Measurements from ENCODE around the gene SHISAL1.

Gene SHISAL1

GRCh38 chr22:44353041-44353440, 40.3 kb upstream of the SHISAL1 start:
- no peaks in the 10 kb centered on the region for H3K9me3 ChIP-seq (ENCODE audit: control insufficient read depth, low read length)
- H3K27ac ChIP-seq (ENCODE audit: low read depth, low read length, severe bottlenecking): no peak overlapping the region
- peaks cover 18% of the 10 kb centered on the region for H3K4me1 ChIP-seq (ENCODE audit: control insufficient read depth, insufficient read depth, low read length, poor library complexity, severe bottlenecking)
- H3K36me3 ChIP-seq (ENCODE audit: control insufficient read depth, insufficient read depth, low read length): no peaks in the 10 kb centered on the region
- H3K4me3 ChIP-seq (ENCODE audit: extremely low read depth, insufficient read depth, low read length, poor library complexity, severe bottlenecking): no peak overlapping the region
- 80 to 87% methylated on average over 9 to 13 of the region's 13 CpGs for WGBS, 2 experiments (ENCODE audit: insufficient coverage in 2 of 2)

- Histone ChIP-seq H3K27ac (ENCODE audit: low read depth, low read length, severe bottlenecking) (peak overlapping the region; percentile 59), H3K4me3 (ENCODE audit: extremely low read depth, insufficient read depth, low read length, poor library complexity, severe bottlenecking) (no peak overlapping the region), H3K4me1 (ENCODE audit: control insufficient read depth, insufficient read depth, low read length, poor library complexity, severe bottlenecking) (peaks cover 18% of the 10 kb centered on the region), H3K9me3 (ENCODE audit: control insufficient read depth, low read length) (no peaks in the 10 kb centered on the region), H3K36me3 (ENCODE audit: control insufficient read depth, insufficient read depth, low read length) (no peaks in the 10 kb centered on the region)
- 73 to 86% methylated on average over 6 to 7 of the region's 10 CpGs for WGBS, 2 experiments (ENCODE audit: insufficient coverage in 2 of 2)
These were observed 39.8 kb upstream of the SHISAL1 start for GRCh38 chr22:44352378-44353035.

- H3K4me1 ChIP-seq (ENCODE audit: control insufficient read depth, insufficient read depth, low read length, poor library complexity, severe bottlenecking): peaks cover 18% of the 10 kb centered on the region
- no peaks in the 10 kb centered on the region for H3K9me3 ChIP-seq (ENCODE audit: control insufficient read depth, low read length)
- peak overlapping the region; percentile 59 for H3K27ac ChIP-seq (ENCODE audit: low read depth, low read length, severe bottlenecking)
- no peaks in the 10 kb centered on the region for H3K36me3 ChIP-seq (ENCODE audit: control insufficient read depth, insufficient read depth, low read length)
- no peak overlapping the region for H3K4me3 ChIP-seq (ENCODE audit: extremely low read depth, insufficient read depth, low read length, poor library complexity, severe bottlenecking)
- 50 to 53% methylated on average over 5 to 9 of the region's 11 CpGs for WGBS, 2 experiments (ENCODE audit: insufficient coverage in 2 of 2)
These were observed 39.1 kb upstream of the SHISAL1 start for GRCh38 chr22:44351685-44352377.

DNA sequence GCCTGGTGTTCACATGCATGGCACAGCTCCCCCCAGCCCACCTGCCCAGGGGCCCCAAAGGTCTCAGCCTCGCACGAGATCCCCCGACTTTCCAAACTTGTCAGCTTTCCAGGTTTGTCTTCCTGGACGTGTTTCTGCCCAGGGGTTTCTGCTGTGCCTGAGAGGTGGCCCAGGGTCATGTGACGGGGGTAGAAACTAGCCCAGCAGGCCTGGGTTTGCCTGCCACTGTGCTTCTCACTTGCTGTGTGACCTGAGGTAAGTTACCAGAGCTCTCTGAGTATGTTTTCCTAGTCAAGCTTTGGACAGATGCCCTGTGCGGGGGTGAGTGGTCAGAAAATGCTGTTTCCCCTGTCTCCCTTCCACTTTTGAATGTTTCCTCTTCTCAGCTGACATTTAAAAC, 38.3 kb upstream of the SHISAL1 start:
- H3K27ac ChIP-seq (ENCODE audit: low read depth, low read length, severe bottlenecking): no peak overlapping the region

DNA sequence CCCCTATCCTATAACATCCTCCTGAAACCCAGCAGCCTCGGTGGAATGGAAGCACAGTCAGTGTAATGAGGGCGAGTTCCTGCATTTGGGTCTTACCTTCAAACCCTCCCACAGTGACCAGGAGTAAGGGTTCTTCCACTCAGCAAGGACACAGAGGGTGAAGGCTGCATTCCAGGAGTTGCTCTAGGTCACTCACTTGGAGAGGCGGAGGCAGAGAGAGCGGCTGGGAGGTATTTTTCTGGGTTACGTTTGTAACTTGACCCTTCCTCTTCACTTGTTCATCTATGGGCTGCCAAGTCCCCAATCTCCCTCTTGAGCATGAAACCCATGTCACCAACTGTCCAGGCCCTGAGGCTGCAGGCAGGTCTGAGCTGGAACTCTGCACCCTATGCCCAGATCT, 36.8 kb upstream of the SHISAL1 start:
- H3K4me1 ChIP-seq (ENCODE audit: control insufficient read depth, insufficient read depth, low read length, poor library complexity, severe bottlenecking): peaks cover 18% of the 10 kb centered on the region

More for the DNA sequence above, 38.3 kb upstream of the SHISAL1 start:
- 81 to 89% methylated on average over 6 of the region's 6 CpGs for WGBS, 2 experiments (ENCODE audit: insufficient coverage in 2 of 2)
- Histone ChIP-seq H3K4me3 (ENCODE audit: extremely low read depth, insufficient read depth, low read length, poor library complexity, severe bottlenecking) (no peak overlapping the region), H3K9me3 (ENCODE audit: control insufficient read depth, low read length) (no peaks in the 10 kb centered on the region), H3K4me1 (ENCODE audit: control insufficient read depth, insufficient read depth, low read length, poor library complexity, severe bottlenecking) (peaks cover 18% of the 10 kb centered on the region), H3K36me3 (ENCODE audit: control insufficient read depth, insufficient read depth, low read length) (no peaks in the 10 kb centered on the region)

GRCh38 chr22:44348971-44349560, 36.3 kb upstream of the SHISAL1 start:
- H3K9me3 ChIP-seq (ENCODE audit: control insufficient read depth, low read length): no peaks in the 10 kb centered on the region
- H3K4me3 ChIP-seq (ENCODE audit: extremely low read depth, insufficient read depth, low read length, poor library complexity, severe bottlenecking): no peak overlapping the region
- whole genome bisulfite sequencing, 2 experiments (ENCODE audit: insufficient coverage in 2 of 2): 75 to 80% methylated on average over 18 of the region's 19 CpGs
- no peak overlapping the region for H3K27ac ChIP-seq (ENCODE audit: low read depth, low read length, severe bottlenecking)
- peaks cover 18% of the 10 kb centered on the region for H3K4me1 ChIP-seq (ENCODE audit: control insufficient read depth, insufficient read depth, low read length, poor library complexity, severe bottlenecking)
- no peaks in the 10 kb centered on the region for H3K36me3 ChIP-seq (ENCODE audit: control insufficient read depth, insufficient read depth, low read length)

More for the DNA sequence above, 36.8 kb upstream of the SHISAL1 start:
- H3K9me3 ChIP-seq (ENCODE audit: control insufficient read depth, low read length): no peaks in the 10 kb centered on the region
- H3K27ac ChIP-seq (ENCODE audit: low read depth, low read length, severe bottlenecking): no peak overlapping the region
- 79% methylated on average over 2 of the region's 5 CpGs; no CpG with 5 or more reads in 1 of the 2 experiments for WGBS, 2 experiments (ENCODE audit: insufficient coverage in 2 of 2)
- no peaks in the 10 kb centered on the region for H3K36me3 ChIP-seq (ENCODE audit: control insufficient read depth, insufficient read depth, low read length)
- H3K4me3 ChIP-seq (ENCODE audit: extremely low read depth, insufficient read depth, low read length, poor library complexity, severe bottlenecking): no peak overlapping the region

- Histone ChIP-seq H3K4me3 (ENCODE audit: extremely low read depth, insufficient read depth, low read length, poor library complexity, severe bottlenecking) (no peak overlapping the region), H3K27ac (ENCODE audit: low read depth, low read length, severe bottlenecking) (no peak overlapping the region), H3K36me3 (ENCODE audit: control insufficient read depth, insufficient read depth, low read length) (no peaks in the 10 kb centered on the region), H3K4me1 (ENCODE audit: control insufficient read depth, insufficient read depth, low read length, poor library complexity, severe bottlenecking) (peaks cover 12% of the 10 kb centered on the region), H3K9me3 (ENCODE audit: control insufficient read depth, low read length) (no peaks in the 10 kb centered on the region)
- whole genome bisulfite sequencing, 2 experiments (ENCODE audit: insufficient coverage in 2 of 2): 91 to 96% methylated on average over 6 of the region's 6 CpGs
These were observed 34.8 kb upstream of the SHISAL1 start for GRCh38 chr22:44347549-44347948.

DNA sequence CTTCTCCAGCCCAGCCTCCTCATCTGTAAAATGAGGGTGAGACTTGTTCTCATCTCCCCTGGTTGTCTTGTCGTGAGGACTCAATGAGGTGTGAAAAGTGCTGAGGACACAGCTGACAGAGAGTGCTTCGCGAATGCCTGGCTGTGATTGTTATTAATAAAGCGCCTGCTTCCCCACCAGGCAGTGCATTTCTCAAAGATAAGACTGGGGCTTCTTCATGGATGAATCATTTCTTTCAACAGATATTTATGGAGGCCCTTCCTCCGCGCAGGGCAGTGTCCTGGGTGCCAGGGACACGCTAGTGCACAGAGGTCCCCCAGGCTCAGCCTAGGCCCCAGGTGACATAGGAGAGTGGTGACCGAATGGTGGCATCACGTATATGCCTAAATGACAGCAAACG, 34.3 kb upstream of the SHISAL1 start:
- WGBS, 2 experiments (ENCODE audit: insufficient coverage in 2 of 2): 75 to 90% methylated on average over 6 to 9 of the region's 10 CpGs
- no peaks in the 10 kb centered on the region for H3K36me3 ChIP-seq (ENCODE audit: control insufficient read depth, insufficient read depth, low read length)
- no peaks in the 10 kb centered on the region for H3K9me3 ChIP-seq (ENCODE audit: control insufficient read depth, low read length)
- H3K4me1 ChIP-seq (ENCODE audit: control insufficient read depth, insufficient read depth, low read length, poor library complexity, severe bottlenecking): peaks cover 8% of the 10 kb centered on the region
- H3K4me3 ChIP-seq (ENCODE audit: extremely low read depth, insufficient read depth, low read length, poor library complexity, severe bottlenecking): no peak overlapping the region
- no peak overlapping the region for H3K27ac ChIP-seq (ENCODE audit: low read depth, low read length, severe bottlenecking)

DNA sequence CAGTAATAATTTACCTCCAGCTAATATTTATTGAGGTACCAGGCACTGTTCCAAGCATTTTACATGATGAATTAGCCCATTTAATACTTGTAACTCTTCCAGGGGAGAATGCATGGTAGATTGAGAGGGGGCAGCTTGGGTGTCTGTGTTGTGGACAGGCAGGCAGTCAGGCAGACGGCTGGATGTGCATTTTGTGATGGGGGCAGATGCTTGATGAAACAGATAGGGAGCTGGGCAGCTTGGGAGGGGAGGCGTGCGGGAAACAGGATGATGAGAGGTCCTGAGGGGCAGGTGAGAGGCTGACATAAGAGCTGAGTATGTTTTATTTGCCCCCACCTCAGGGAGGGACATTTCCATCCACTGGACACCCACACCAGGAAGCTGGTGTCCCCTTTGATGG, 33.1 kb upstream of the SHISAL1 start:
- Histone ChIP-seq H3K4me1 (ENCODE audit: control insufficient read depth, insufficient read depth, low read length, poor library complexity, severe bottlenecking) (no peaks in the 10 kb centered on the region), H3K36me3 (ENCODE audit: control insufficient read depth, insufficient read depth, low read length) (no peaks in the 10 kb centered on the region), H3K4me3 (ENCODE audit: extremely low read depth, insufficient read depth, low read length, poor library complexity, severe bottlenecking) (no peak overlapping the region), H3K9me3 (ENCODE audit: control insufficient read depth, low read length) (no peaks in the 10 kb centered on the region), H3K27ac (ENCODE audit: low read depth, low read length, severe bottlenecking) (no peak overlapping the region)
- WGBS, 2 experiments (ENCODE audit: insufficient coverage in 2 of 2): 97 to 100% methylated on average over 1 to 3 of the region's 3 CpGs

DNA sequence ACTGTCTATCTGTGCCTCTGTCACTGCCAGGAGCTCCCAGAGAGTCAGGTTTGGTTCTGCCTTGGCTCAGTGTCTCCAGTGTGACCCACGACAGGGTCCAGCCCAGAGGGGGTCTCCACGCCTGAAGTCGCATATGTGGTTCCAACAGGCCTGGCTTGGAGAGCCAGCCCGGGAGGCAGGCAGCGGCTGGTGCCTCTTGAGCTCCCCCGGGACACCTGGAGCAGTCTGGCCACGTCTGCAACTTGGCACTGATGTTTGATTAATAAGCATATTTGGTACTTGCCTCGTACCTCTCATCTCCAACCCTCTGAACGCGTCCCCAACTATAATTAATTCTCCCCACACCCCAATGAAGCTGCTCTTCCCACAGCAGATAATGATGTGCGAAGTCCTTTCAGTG, 31.7 kb upstream of the SHISAL1 start:
- no peak overlapping the region for H3K27ac ChIP-seq (ENCODE audit: low read depth, low read length, severe bottlenecking)
- no peak overlapping the region for H3K4me3 ChIP-seq (ENCODE audit: extremely low read depth, insufficient read depth, low read length, poor library complexity, severe bottlenecking)
- H3K4me1 ChIP-seq (ENCODE audit: control insufficient read depth, insufficient read depth, low read length, poor library complexity, severe bottlenecking): no peaks in the 10 kb centered on the region
- WGBS, 2 experiments (ENCODE audit: insufficient coverage in 2 of 2): 80 to 82% methylated on average over 6 of the region's 11 CpGs
- H3K36me3 ChIP-seq (ENCODE audit: control insufficient read depth, insufficient read depth, low read length): no peaks in the 10 kb centered on the region
- no peaks in the 10 kb centered on the region for H3K9me3 ChIP-seq (ENCODE audit: control insufficient read depth, low read length)
